HG03135 (cell line): ENCODE data around the gene PRKCZ.

ENCODE experiments used
- ATAC-seq: cut with Tn5 transposase; IDR thresholded peaks from one replicate; pipeline ENCODE4 v1.9.1; 2021; ENCODE audit warnings: mild to moderate bottlenecking, moderate library complexity; ENCODE audit not compliant: unreplicated experiment

The PRKCZ gene

GRCh38 chr1:2044510-2045319 is 5.5 kb upstream of the PRKCZ start:
- no peak for ATAC-seq

- ATAC-seq = no peak
These were observed 4.6 kb upstream of the PRKCZ start for GRCh38 chr1:2045468-2046173.

GRCh38 chr1:2046174-2046917 is 3.9 kb upstream of the PRKCZ start:
- no peak for ATAC-seq

- ATAC-seq = no peak
These were observed 3.1 kb upstream of the PRKCZ start for GRCh38 chr1:2046953-2047748.

- ATAC-seq = no peak
These were observed 2.2 kb upstream of the PRKCZ start for GRCh38 chr1:2047749-2048729.

- no peak for ATAC-seq
These were observed 940 bp upstream of the PRKCZ start for GRCh38 chr1:2049225-2049717.

GRCh38 chr1:2050461-2050792 is 216 bp downstream of the PRKCZ start:
- no peak for ATAC-seq

- no peak for ATAC-seq
These were observed 827 bp downstream of the PRKCZ start for GRCh38 chr1:2050793-2051682.

- no peak for ATAC-seq
These were observed 2.0 kb downstream of the PRKCZ start for GRCh38 chr1:2052054-2052679.

GRCh38 chr1:2052756-2053155 is 2.5 kb downstream of the PRKCZ start:
- ATAC-seq = no peak

- ATAC-seq = no peak
These were observed 3.0 kb downstream of the PRKCZ start for GRCh38 chr1:2053217-2053616.

GRCh38 chr1:2053784-2054376 is 3.7 kb downstream of the PRKCZ start:
- ATAC-seq = no peak

GRCh38 chr1:2054560-2054959 is 4.3 kb downstream of the PRKCZ start:
- ATAC-seq = no peak

- ATAC-seq = no peak
These were observed 5.8 kb downstream of the PRKCZ start for GRCh38 chr1:2055911-2056575.

- ATAC-seq = no peak
These were observed 6.9 kb downstream of the PRKCZ start for GRCh38 chr1:2056955-2057590.

GRCh38 chr1:2059290-2059953 is 9.2 kb downstream of the PRKCZ start:
- no peak for ATAC-seq
